PC-3 (cell line): Measurements from ENCODE around the gene PCDHB7. TPM values are rescaled to one million over a fixed set of nuclear protein-coding genes. Genes with fewer than 3 reads are reported as not detected.
"Not testable (repeated sequence)": the region's sequence is repeated elsewhere in the genome, so short reads cannot be mapped to it uniquely, and the experiment has no call there.

Source experiments
- ATAC-seq: fragments of 200-7000 bp; cut with Tn5 transposase; 2 replicates; pipeline ENCODE4 v1.9.1; 2020; ENCODE audit warnings: mild to moderate bottlenecking, moderate library complexity
- BruUV-seq: library from RNA; stranded (reverse); fragments of 400-500 nt; replicated peaks from 2 replicates; lab custom pipeline; 2021; lab: Mats Ljungman, UMichigan
- CTCF ChIA-PET: fragments of 300-600 bp; sonication (Branson Sonifier 250); formaldehyde crosslinking; loops from one replicate; lab custom pipeline; 2022; ENCODE audit warnings: antibody characterized with exemption; lab: Charles Lee
- POLR2A ChIA-PET: fragments of 300-600 bp; sonication (Branson Sonifier 250); formaldehyde crosslinking; loops from one replicate; lab custom pipeline; 2022; ENCODE audit warnings: antibody characterized with exemption; ENCODE audit not compliant: unreplicated experiment; lab: Charles Lee
- DNase-seq: peaks from one replicate; pipeline ENCODE4 v3.0.0-alpha.2; 2015
- H2AFZ ChIP-seq: fragments of 300-600 bp; sonication (generic); 2 replicates; pipeline ENCODE4 v1.6.0; 2016; ENCODE audit warnings: antibody characterized with exemption, low read length
- H3F3A ChIP-seq: fragments of 300-600 bp; sonication (generic); one replicate; pipeline ENCODE4 v1.6.0; 2017; ENCODE audit warnings: antibody characterized with exemption, low read length, control low read depth, mild to moderate bottlenecking; ENCODE audit not compliant: unreplicated experiment
- H3K27ac ChIP-seq: fragments of 300-600 bp; sonication (generic); 2 replicates; pipeline ENCODE4 v1.5.1; 2016; ENCODE audit warnings: mild to moderate bottlenecking, low read length
- H3K27me3 ChIP-seq: fragments of 300-600 bp; sonication (generic); 2 replicates; pipeline ENCODE4 v1.6.1; 2016; ENCODE audit warnings: low read length, mixed read lengths
- H3K36me3 ChIP-seq: fragments of 300-600 bp; sonication (generic); 2 replicates; pipeline ENCODE4 v1.6.1; 2016; ENCODE audit warnings: low read depth, mixed run types, low read length, mixed read lengths
- H3K4me1 ChIP-seq: fragments of 300-600 bp; sonication (generic); 2 replicates; pipeline ENCODE4 v1.5.1; 2016; ENCODE audit warnings: low read length; ENCODE audit not compliant: insufficient read depth
- H3K4me2 ChIP-seq: fragments of 300-600 bp; sonication (generic); 2 replicates; pipeline ENCODE4 v1.6.0; 2016; ENCODE audit warnings: low read length
- H3K4me3 ChIP-seq: fragments of 300-600 bp; sonication (generic); 2 replicates; pipeline ENCODE4 v1.5.1; 2016; ENCODE audit warnings: mild to moderate bottlenecking, low read length, mixed read lengths
- H3K79me2 ChIP-seq: fragments of 300-600 bp; sonication (generic); 2 replicates; pipeline ENCODE4 v1.6.1; 2017; ENCODE audit warnings: low read length, mixed read lengths
- H3K9ac ChIP-seq: fragments of 300-600 bp; sonication (generic); 2 replicates; pipeline ENCODE4 v1.6.0; 2016; ENCODE audit warnings: mild to moderate bottlenecking, low read length
- H3K9me2 ChIP-seq: fragments of 300-600 bp; sonication (generic); replicated peaks from 2 replicates; pipeline ENCODE4 v1.6.1; 2016; ENCODE audit warnings: mixed run types, low read length, mixed read lengths
- H3K9me3 ChIP-seq: fragments of 300-600 bp; sonication (generic); 2 replicates; pipeline ENCODE4 v1.6.1; 2016; ENCODE audit warnings: low read length, mixed read lengths
- H4K20me1 ChIP-seq: fragments of 300-600 bp; sonication (generic); 2 replicates; pipeline ENCODE4 v1.6.1; 2016; ENCODE audit warnings: low read length, mixed read lengths
- EZH2phosphoT487 ChIP-seq: fragments of 300-600 bp; sonication (generic); IDR thresholded peaks from 2 replicates; pipeline ENCODE4 v1.6.1; 2018; ENCODE audit warnings: mild to moderate bottlenecking, antibody characterized with exemption, low read length, borderline replicate concordance
- intact Hi-C: fragments of 100-400 bp; cut with micrococcal nuclease; formaldehyde crosslinking; loops from 2 replicates; pipeline ENCODE4 v1.9.0; 2023
- total RNA-seq: library from RNA; depleted of rRNA; stranded (reverse); fragments of >200 nt; gene quantifications from 2 replicates; pipeline ENCODE4 v1.2.3, GENCODE V29; 2014
- TF ChIP-seq, protein P1 (sequence below): fragments of 300-600 bp; sonication (generic); conservative IDR thresholded peaks from 2 replicates; pipeline ENCODE4 v1.5.1; 2017; ENCODE audit warnings: antibody characterized with exemption, low read depth, mild to moderate bottlenecking, low read length

PCDHB7 gene
- total RNA-seq, 1 experiment from 2014 or later, result 0.22 TPM

- H2AFZ ChIP-seq, result peak within 1 kb of the TSS; percentile 70; the same call in 1 of the 2 replicates
- H3K4me3 ChIP-seq, result peak within 1 kb of the TSS; percentile 50
- H4K20me1 ChIP-seq, result no peaks in the 10 kb centered on the region
- H3K27ac ChIP-seq, result no peak within 1 kb of the TSS
- no peaks in the 10 kb centered on the region for H3K27me3 ChIP-seq
- H3K36me3 ChIP-seq, result peaks cover 3% of the 10 kb centered on the region; the same call in 1 of the 2 replicates
- CTCF ChIA-PET, result interaction anchor here (0.6 kb wide), 2 partner anchors 93 to 177 kb away, joined by 3 read pairs; partner anchors contain the start of genes PCDHB2 and PCDHGA5
- H3K9me3 ChIP-seq, result no peaks in the 10 kb centered on the region
- no peak for TF ChIP-seq EZH2phosphoT487
- TF ChIP-seq, protein P1, sequence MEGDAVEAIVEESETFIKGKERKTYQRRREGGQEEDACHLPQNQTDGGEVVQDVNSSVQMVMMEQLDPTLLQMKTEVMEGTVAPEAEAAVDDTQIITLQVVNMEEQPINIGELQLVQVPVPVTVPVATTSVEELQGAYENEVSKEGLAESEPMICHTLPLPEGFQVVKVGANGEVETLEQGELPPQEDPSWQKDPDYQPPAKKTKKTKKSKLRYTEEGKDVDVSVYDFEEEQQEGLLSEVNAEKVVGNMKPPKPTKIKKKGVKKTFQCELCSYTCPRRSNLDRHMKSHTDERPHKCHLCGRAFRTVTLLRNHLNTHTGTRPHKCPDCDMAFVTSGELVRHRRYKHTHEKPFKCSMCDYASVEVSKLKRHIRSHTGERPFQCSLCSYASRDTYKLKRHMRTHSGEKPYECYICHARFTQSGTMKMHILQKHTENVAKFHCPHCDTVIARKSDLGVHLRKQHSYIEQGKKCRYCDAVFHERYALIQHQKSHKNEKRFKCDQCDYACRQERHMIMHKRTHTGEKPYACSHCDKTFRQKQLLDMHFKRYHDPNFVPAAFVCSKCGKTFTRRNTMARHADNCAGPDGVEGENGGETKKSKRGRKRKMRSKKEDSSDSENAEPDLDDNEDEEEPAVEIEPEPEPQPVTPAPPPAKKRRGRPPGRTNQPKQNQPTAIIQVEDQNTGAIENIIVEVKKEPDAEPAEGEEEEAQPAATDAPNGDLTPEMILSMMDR, result peak; percentile 69
- POLR2A ChIA-PET, result no interaction called here
- H3F3A ChIP-seq, result no peaks in the 10 kb centered on the region
- no peak within 1 kb of the TSS for H3K9ac ChIP-seq
- H3K4me2 ChIP-seq, result peak within 1 kb of the TSS; percentile 28; the same call in 1 of the 2 replicates
- ATAC-seq, result peak; percentile 66
- H3K4me1 ChIP-seq, result no peaks in the 10 kb centered on the region
- intact Hi-C loops, result loop anchor here (2.0 to 5.0 kb wide), 2 partner anchors 95 to 374 kb away; partner anchors contain the start of gene PCDHB2
- no peaks in the 10 kb centered on the region for H3K9me2 ChIP-seq
- BruUV-seq, result no TSS peak
- no peaks in the 10 kb centered on the region for H3K79me2 ChIP-seq
- peak; percentile 47 for DNase-seq
Measured at GRCh38 chr5:141186897-141187512, 14.6 kb downstream of the PCDHB7 start, which contains the start of gene PCDHB9. Gene PCDHB9 (plus strand): TSS chr5:141187161. CDS start chr5:141187319, 158 bp downstream.

DNA sequence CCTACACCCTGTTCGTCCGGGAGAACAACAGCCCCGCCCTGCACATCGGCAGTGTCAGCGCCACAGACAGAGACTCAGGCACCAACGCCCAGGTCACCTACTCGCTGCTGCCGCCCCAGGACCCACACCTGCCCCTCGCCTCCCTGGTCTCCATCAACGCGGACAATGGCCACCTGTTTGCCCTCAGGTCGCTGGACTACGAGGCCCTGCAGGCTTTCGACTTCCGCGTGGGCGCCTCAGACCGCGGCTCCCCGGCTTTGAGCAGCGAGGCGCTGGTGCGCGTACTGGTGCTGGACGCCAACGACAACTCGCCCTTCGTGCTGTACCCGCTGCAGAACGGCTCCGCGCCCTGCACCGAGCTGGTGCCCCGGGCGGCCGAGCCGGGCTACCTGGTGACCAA is 16.2 kb downstream of the PCDHB7 start:
- H3K36me3 ChIP-seq, CTCF ChIA-PET, H2AFZ ChIP-seq, H3K9me3 ChIP-seq, POLR2A ChIA-PET, H4K20me1 ChIP-seq, H3K4me3 ChIP-seq, BruUV-seq, H3K79me2 ChIP-seq, DNase-seq, H3K9ac ChIP-seq, H3F3A ChIP-seq, H3K27ac ChIP-seq, H3K4me1 ChIP-seq, ATAC-seq, H3K27me3 ChIP-seq, H3K4me2 ChIP-seq, H3K9me2 ChIP-seq: not testable (repeated sequence)
- intact Hi-C loops, result loop anchor here (5.0 kb wide), 1 partner anchor 96 kb away; the partner anchor contains the start of gene PCDHB2

GRCh38 chr5:141189131-141189530 is 16.7 kb downstream of the PCDHB7 start:
- ATAC-seq, DNase-seq, H3K4me3 ChIP-seq, H3K9me3 ChIP-seq, BruUV-seq, H3K27me3 ChIP-seq, H3K9ac ChIP-seq, H3K4me1 ChIP-seq, H3K27ac ChIP-seq, H2AFZ ChIP-seq, H3K36me3 ChIP-seq, H3F3A ChIP-seq, H3K4me2 ChIP-seq, CTCF ChIA-PET, H3K9me2 ChIP-seq, H3K79me2 ChIP-seq, H4K20me1 ChIP-seq, POLR2A ChIA-PET: not testable (repeated sequence)
- intact Hi-C loops, result loop anchor here (5.0 kb wide), 1 partner anchor 97 kb away; the partner anchor contains the start of gene PCDHB2
